H1 (cell line): Measurements from ENCODE around the gene FLT3. TPM values are rescaled to one million over a fixed set of nuclear protein-coding genes. Genes with fewer than 3 reads are reported as not detected.
A peak's percentile ranks its signal among the peaks of the same experiment; 100 is the strongest.

ENCODE experiments used
- ATF3 ChIP-seq: IDR thresholded peaks from 2 replicates; pipeline ENCODE4 v1.6.1; 2011; ENCODE audit warnings: low read depth, mild to moderate bottlenecking, low read length; ENCODE audit not compliant: insufficient read depth
- BACH1 ChIP-seq: IDR thresholded peaks from 2 replicates; pipeline ENCODE4 v1.6.1; 2012; ENCODE audit warnings: low read length, improper control_type of control experiment
- CHD1 ChIP-seq: IDR thresholded peaks from 2 replicates; pipeline ENCODE4 v1.6.1; 2012; ENCODE audit warnings: low read depth, low read length, improper control_type of control experiment
- E2F6 ChIP-seq: IDR thresholded peaks from 2 replicates; pipeline ENCODE4 v1.6.1; 2012; ENCODE audit warnings: inconsistent platforms
- EP300 ChIP-seq, 2 experiments: IDR thresholded peaks; 1 replicate in 1 of 2; 2 replicates in 1 of 2; pipeline ENCODE4 v1.6.1; 2011 to 2012; ENCODE audit warnings: low read depth in 2 of 2, low read length in 2 of 2, mild to moderate bottlenecking in 2 of 2, borderline replicate concordance in 1 of 2, inconsistent platforms in 1 of 2, moderate library complexity in 1 of 2
- EZH2 ChIP-seq: fragments of 200-600 bp; sonication (generic); IDR thresholded peaks from 2 replicates; pipeline ENCODE4 v1.7.1; 2012; ENCODE audit warnings: low read depth, mild to moderate bottlenecking, moderate library complexity, low read length, inconsistent platforms; ENCODE audit not compliant: severe bottlenecking
- GTF2F1 ChIP-seq: IDR thresholded peaks from 2 replicates; pipeline ENCODE4 v1.6.1; 2012; ENCODE audit warnings: low read depth, low read length, improper control_type of control experiment, borderline replicate concordance
- JUND ChIP-seq: IDR thresholded peaks from 2 replicates; pipeline ENCODE4 v1.6.1; 2011; ENCODE audit warnings: mild to moderate bottlenecking, improper control_type of control experiment, low read length
- KDM1A ChIP-seq: fragments of 200-600, 300-600 bp; sonication (generic); IDR thresholded peaks from 2 replicates; pipeline ENCODE4 v1.7.1; 2016; ENCODE audit warnings: mild to moderate bottlenecking, low read length, borderline replicate concordance
- PHF8 ChIP-seq: fragments of 200-600 bp; sonication (generic); conservative IDR thresholded peaks from 2 replicates; pipeline ENCODE4 v1.7.1; 2012; ENCODE audit warnings: low read depth, mild to moderate bottlenecking, inconsistent platforms, low read length, moderate library complexity
- POLR2A ChIP-seq, 2 experiments: IDR thresholded peaks; 1 replicate in 1 of 2; 2 replicates in 1 of 2; pipeline ENCODE4 v1.6.1; 2011; ENCODE audit warnings: low read depth in 2 of 2, low read length in 2 of 2, mild to moderate bottlenecking in 2 of 2; ENCODE audit errors: control extremely low read depth in 1 of 2
- RAD21 ChIP-seq, 2 experiments: IDR thresholded peaks in 1 of 2; conservative IDR thresholded peaks in 1 of 2; 2 replicates each; pipeline ENCODE4 v1.6.1; 2011; ENCODE audit warnings: low read depth in 2 of 2, low read length in 2 of 2, improper control_type of control experiment in 1 of 2, inconsistent platforms in 1 of 2, mild to moderate bottlenecking in 1 of 2, moderate library complexity in 1 of 2
- RBBP5 ChIP-seq: IDR thresholded peaks from 2 replicates; pipeline ENCODE4 v1.7.1; 2012; ENCODE audit warnings: low read depth, mild to moderate bottlenecking, inconsistent platforms, low read length, moderate library complexity, borderline replicate concordance
- RXRA ChIP-seq: IDR thresholded peaks from 2 replicates; pipeline ENCODE4 v1.6.1; 2011; ENCODE audit warnings: low read depth, mild to moderate bottlenecking, low read length, moderate library complexity; ENCODE audit not compliant: insufficient read depth
- SP1 ChIP-seq: IDR thresholded peaks from 2 replicates; pipeline ENCODE4 v1.6.1; 2011; ENCODE audit warnings: low read depth, low read length
- SP4 ChIP-seq: IDR thresholded peaks from 2 replicates; pipeline ENCODE4 v1.6.1; 2012; ENCODE audit warnings: low read length, inconsistent platforms
- SUZ12 ChIP-seq: fragments of 200-600 bp; sonication (generic); IDR thresholded peaks from 2 replicates; pipeline ENCODE4 v1.6.1; 2012; ENCODE audit warnings: mild to moderate bottlenecking, inconsistent platforms, low read length, moderate library complexity, mixed read lengths
- TBP ChIP-seq: IDR thresholded peaks from 2 replicates; pipeline ENCODE4 v1.6.1; 2011; ENCODE audit warnings: low read depth, low read length, improper control_type of control experiment
- USF2 ChIP-seq: IDR thresholded peaks from 2 replicates; pipeline ENCODE4 v1.6.1; 2011; ENCODE audit warnings: low read length, improper control_type of control experiment
- ZNF274 ChIP-seq: IDR thresholded peaks from 2 replicates; pipeline ENCODE4 v1.7.0; 2012; ENCODE audit warnings: low read length, borderline replicate concordance; ENCODE audit errors: extremely low read depth
- polyA plus RNA-seq, 7 experiments: library from polyadenylated mRNA; depleted of rRNA in 3 of 7; stranded (reverse) in 5 of 7; unstranded in 2 of 7; fragments of >200 nt in 5 of 7; fragments of 200-250 nt in 2 of 7; gene quantifications; 1 replicate in 5 of 7; 2 replicates in 1 of 7; 4 replicates in 1 of 7; pipeline versions ENCODE4 v1.2.1 to v1.2.3, GENCODE V29; 2011 to 2013; ENCODE audit warnings: missing spikeins in 2 of 7, mixed read lengths in 2 of 7
- total RNA-seq: library from RNA; stranded (reverse); fragmentation: NEBNext Ultra II Directional; extraction: Animal tissue kit (Norgen Biotek cat#: 25700); gene quantifications from 2 replicates; pipeline ENCODE4 v1.2.1, GENCODE V29; 2021

Gene FLT3
- total and polyA plus RNA-seq, 2 of the 8 experiments (the other 6 are each of a cell fraction or from before 2014, with no cell fraction given): 0.44 to 0.71 TPM

GRCh38 chr13:28100150-28101121, at the start of gene FLT3 (continued):
- TF ChIP-seq USF2 (0 out of 2 replicates have a peak, but pooled peaks have one; percentile 19), CHD1 (no peak), SUZ12 (peak; percentile 44), SP1 (no peak), RAD21 (IDR thresholded peaks at IDR 0.05 in 1 of 2, conservative IDR thresholded peaks at IDR 0.05 in 1 of 2; ENCODE audit: low read depth in 2 of 2, low read length in 2 of 2) (no peak), E2F6 (peak; percentile 95), ZNF274 (no peak), PHF8 (peak; percentile 70), GTF2F1 (no peak), EZH2 (peak; percentile 14), SP4 (no peak), JUND (no peak), TBP (peak; percentile 45; the same call in 1 of the 2 replicates), RBBP5 (peak; percentile 93; the same call in 1 of the 2 replicates), RXRA (no peak), BACH1 (peak; percentile 73), ATF3 (no peak), POLR2A (IDR thresholded peaks at IDR 0.05; ENCODE audit: control extremely low read depth in 1 of 2, low read depth in 2 of 2, low read length in 2 of 2) (peak in 1 of 2 experiments; percentile 71; a peak in 2 of 3 replicates), KDM1A (no peak), EP300 (IDR thresholded peaks at IDR 0.05; ENCODE audit: borderline replicate concordance in 1 of 2, low read depth in 2 of 2, low read length in 2 of 2) (no peak)
